ENCODE measurements around the gene KIF1A. TPM values are rescaled to one million over a fixed set of nuclear protein-coding genes. Genes with fewer than 3 reads are reported as not detected.

KIF1A gene
- total RNA-seq, 6 experiments from 2014 or later, result not detected

GRCh38 chr2:240723851-240724250, 96.2 kb downstream of the KIF1A start:
- DNase-seq, result no peak
- Mint-ChIP-seq H3K9me3 (no peaks in the 10 kb centered on the region), H3K4me3 (no peak overlapping the region), H3K36me3 (ENCODE audit: low read depth) (no peaks in the 10 kb centered on the region), H3K4me1 (ENCODE audit: low read depth) (no peaks in the 10 kb centered on the region), H3K27me3 (ENCODE audit: insufficient read depth) (peaks cover 21% of the 10 kb centered on the region), H3K27ac (no peak overlapping the region)
- TF ChIP-seq CTCF (IDR thresholded peaks at IDR 0.05), result no peak

- DNase-seq, result no peak
- no peaks in the 10 kb centered on the region for H3K36me3 Mint-ChIP-seq (ENCODE audit: low read depth)
These were observed 97.0 kb downstream of the KIF1A start for GRCh38 chr2:240722796-240723735.

DNA sequence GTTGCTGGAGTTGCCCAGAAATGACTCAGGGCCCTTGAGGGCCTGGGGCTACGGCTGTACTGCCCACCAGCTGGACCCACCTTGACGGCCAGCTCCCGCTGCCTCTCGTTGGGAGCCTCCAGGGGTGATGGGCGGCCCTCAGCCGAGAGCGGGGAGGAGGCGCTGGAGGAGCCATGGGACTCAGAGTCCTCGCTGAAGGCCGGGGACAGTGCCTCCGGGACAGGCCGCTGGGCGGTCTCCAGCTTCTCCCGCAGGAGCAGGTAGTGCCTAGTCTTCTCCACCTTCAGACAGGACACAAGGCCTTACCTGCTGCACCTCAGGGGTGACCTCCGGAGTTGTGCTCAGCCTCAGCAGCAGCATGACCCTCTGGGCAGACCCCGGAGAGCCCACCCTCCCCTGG, 97.6 kb downstream of the KIF1A start:
- no peaks in the 10 kb centered on the region for H3K9me3 Mint-ChIP-seq
- no peak for TF ChIP-seq CTCF (IDR thresholded peaks at IDR 0.05)
- H3K27ac Mint-ChIP-seq, result no peak overlapping the region
- H3K27me3 Mint-ChIP-seq (ENCODE audit: insufficient read depth), result peaks cover 21% of the 10 kb centered on the region
- no peaks in the 10 kb centered on the region for H3K36me3 Mint-ChIP-seq (ENCODE audit: low read depth)
- no peak overlapping the region for H3K4me3 Mint-ChIP-seq
- DNase-seq, result no peak
- no peaks in the 10 kb centered on the region for H3K4me1 Mint-ChIP-seq (ENCODE audit: low read depth)

More at GRCh38 chr2:240722796-240723735, 97.0 kb downstream of the KIF1A start:
- Mint-ChIP-seq H3K9me3 (no peaks in the 10 kb centered on the region), H3K4me3 (no peak overlapping the region), H3K27ac (no peak overlapping the region), H3K27me3 (ENCODE audit: insufficient read depth) (peaks cover 19% of the 10 kb centered on the region), H3K4me1 (ENCODE audit: low read depth) (no peaks in the 10 kb centered on the region)
- no peak for TF ChIP-seq CTCF (IDR thresholded peaks at IDR 0.05)

GRCh38 chr2:240721596-240722180, 98.3 kb downstream of the KIF1A start:
- Mint-ChIP-seq H3K36me3 (ENCODE audit: low read depth) (no peaks in the 10 kb centered on the region), H3K9me3 (no peaks in the 10 kb centered on the region), H3K4me3 (no peak overlapping the region), H3K27ac (no peak overlapping the region), H3K4me1 (ENCODE audit: low read depth) (no peaks in the 10 kb centered on the region), H3K27me3 (ENCODE audit: insufficient read depth) (peaks cover 24% of the 10 kb centered on the region)
- no peak for TF ChIP-seq CTCF (IDR thresholded peaks at IDR 0.05)
- no peak for DNase-seq

- H3K27ac Mint-ChIP-seq, result no peak overlapping the region
- no peak overlapping the region for H3K4me3 Mint-ChIP-seq
- no peaks in the 10 kb centered on the region for H3K36me3 Mint-ChIP-seq (ENCODE audit: low read depth)
- peaks cover 27% of the 10 kb centered on the region for H3K27me3 Mint-ChIP-seq (ENCODE audit: insufficient read depth)
- TF ChIP-seq CTCF (IDR thresholded peaks at IDR 0.05), result no peak
- no peak for DNase-seq
- H3K9me3 Mint-ChIP-seq, result no peaks in the 10 kb centered on the region
- no peaks in the 10 kb centered on the region for H3K4me1 Mint-ChIP-seq (ENCODE audit: low read depth)
These were observed 99.1 kb downstream of the KIF1A start for GRCh38 chr2:240720686-240721595.
